Mucosa of rectum (tissue), 2 donors: ENCODE results near the gene MAGEA11.
"Not testable (repeated sequence)": the region's sequence is repeated elsewhere in the genome, so short reads cannot be mapped to it uniquely, and the experiment has no call there.

Source experiments
- H3K27ac ChIP-seq, 2 donors: one replicate each; pipeline ENCODE4 v1.7.0; 2013; ENCODE audit warnings: inconsistent platforms in 2 of 2, low read depth in 2 of 2, low read length in 2 of 2
- H3K27me3 ChIP-seq, 2 donors: one replicate each; pipeline ENCODE4 v1.7.0; 2013; ENCODE audit warnings: low read length in 2 of 2; ENCODE audit not compliant: control insufficient read depth in 2 of 2, insufficient read depth in 2 of 2
- H3K36me3 ChIP-seq, 2 donors: one replicate each; pipeline ENCODE4 v1.7.0; 2013; ENCODE audit warnings: low read length in 2 of 2; ENCODE audit not compliant: control insufficient read depth in 2 of 2, insufficient read depth in 2 of 2
- H3K4me1 ChIP-seq, 2 donors: one replicate each; pipeline ENCODE4 v1.7.0; 2013; ENCODE audit warnings: low read length in 2 of 2, mild to moderate bottlenecking in 1 of 2; ENCODE audit not compliant: control insufficient read depth in 2 of 2, insufficient read depth in 2 of 2
- H3K4me3 ChIP-seq, 2 donors: one replicate each; pipeline ENCODE4 v1.7.0; 2013; ENCODE audit warnings: low read length in 2 of 2
- H3K9ac ChIP-seq, 2 donors: one replicate each; pipeline ENCODE4 v1.7.0; 2013; ENCODE audit warnings: low read length in 2 of 2, low read depth in 1 of 2, mild to moderate bottlenecking in 1 of 2
- H3K9me3 ChIP-seq, 2 donors: one replicate each; pipeline ENCODE4 v1.7.0; 2013; ENCODE audit warnings: low read length in 2 of 2; ENCODE audit not compliant: control insufficient read depth in 2 of 2
- donor health status: healthy.
- donor health status: Normal muscosa, but diverticular disease.

Gene MAGEA11

GRCh38 chrX:149758068-149758714 lies 46.3 kb downstream of the MAGEA11 start:
- Histone ChIP-seq H3K9ac (no peak overlapping the region), H3K4me1 (no peaks in the 10 kb centered on the region), H3K9me3 (no peaks in the 10 kb centered on the region), H3K27me3 (peaks cover 0 to 7% of the 10 kb centered on the region in 2 donors), H3K36me3 (no peaks in the 10 kb centered on the region), H3K4me3 (no peak overlapping the region), H3K27ac (no peak overlapping the region)

GRCh38 chrX:149758715-149759078 lies 46.8 kb downstream of the MAGEA11 start:
- not testable (repeated sequence) for H3K9ac ChIP-seq, H3K4me1 ChIP-seq, H3K9me3 ChIP-seq, H3K27ac ChIP-seq, H3K27me3 ChIP-seq, H3K4me3 ChIP-seq, H3K36me3 ChIP-seq

- no peaks in the 10 kb centered on the region for H3K36me3 ChIP-seq
- no peak overlapping the region for H3K9ac ChIP-seq
- H3K27ac ChIP-seq, result no peak overlapping the region
- peaks cover 0 to 7% of the 10 kb centered on the region in 2 donors for H3K27me3 ChIP-seq
- H3K4me1 ChIP-seq, result no peaks in the 10 kb centered on the region
- H3K4me3 ChIP-seq, result no peak overlapping the region
- H3K9me3 ChIP-seq, result no peaks in the 10 kb centered on the region
These were observed 48.0 kb downstream of the MAGEA11 start for GRCh38 chrX:149759824-149760223.

- Histone ChIP-seq H3K9ac (no peak overlapping the region), H3K9me3 (no peaks in the 10 kb centered on the region), H3K27me3 (peaks cover 0 to 7% of the 10 kb centered on the region in 2 donors), H3K4me1 (no peaks in the 10 kb centered on the region), H3K4me3 (no peak overlapping the region), H3K27ac (no peak overlapping the region), H3K36me3 (no peaks in the 10 kb centered on the region)
These were observed 49.1 kb downstream of the MAGEA11 start for GRCh38 chrX:149760965-149761364.

- H3K4me3 ChIP-seq, H3K9ac ChIP-seq, H3K4me1 ChIP-seq, H3K27ac ChIP-seq, H3K27me3 ChIP-seq, H3K36me3 ChIP-seq, H3K9me3 ChIP-seq: not testable (repeated sequence)
These were observed 50.2 kb downstream of the MAGEA11 start for GRCh38 chrX:149761858-149762674.

- Histone ChIP-seq H3K4me1 (no peaks in the 10 kb centered on the region), H3K36me3 (no peaks in the 10 kb centered on the region), H3K9me3 (no peaks in the 10 kb centered on the region), H3K9ac (no peak overlapping the region), H3K27me3 (no peaks in the 10 kb centered on the region), H3K4me3 (no peak overlapping the region), H3K27ac (no peak overlapping the region)
These were observed 51.1 kb downstream of the MAGEA11 start for GRCh38 chrX:149762696-149763614.
